ENCODE data around the gene OR7C1.

DNA sequence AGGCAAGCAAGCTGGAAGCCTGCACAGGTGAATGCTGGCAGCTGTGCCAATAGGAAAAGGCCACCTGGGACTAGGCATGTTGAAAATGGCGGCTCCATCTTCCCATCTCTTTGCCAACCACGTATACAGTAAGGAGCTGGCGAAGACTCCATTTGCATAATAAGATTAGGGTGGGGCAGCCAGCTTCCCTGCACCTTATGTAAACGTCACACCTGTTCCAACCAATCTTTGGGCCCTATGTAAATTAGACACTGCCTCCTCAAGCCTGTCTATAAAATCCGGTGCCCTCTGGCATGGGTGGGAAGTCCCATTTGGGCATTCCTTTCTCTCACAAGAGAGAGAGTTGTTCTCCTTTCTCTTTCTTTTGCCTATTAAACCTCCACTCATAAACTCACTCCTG is 73.4 kb downstream of the OR7C1 start:
- TF ChIP-seq, protein P1, sequence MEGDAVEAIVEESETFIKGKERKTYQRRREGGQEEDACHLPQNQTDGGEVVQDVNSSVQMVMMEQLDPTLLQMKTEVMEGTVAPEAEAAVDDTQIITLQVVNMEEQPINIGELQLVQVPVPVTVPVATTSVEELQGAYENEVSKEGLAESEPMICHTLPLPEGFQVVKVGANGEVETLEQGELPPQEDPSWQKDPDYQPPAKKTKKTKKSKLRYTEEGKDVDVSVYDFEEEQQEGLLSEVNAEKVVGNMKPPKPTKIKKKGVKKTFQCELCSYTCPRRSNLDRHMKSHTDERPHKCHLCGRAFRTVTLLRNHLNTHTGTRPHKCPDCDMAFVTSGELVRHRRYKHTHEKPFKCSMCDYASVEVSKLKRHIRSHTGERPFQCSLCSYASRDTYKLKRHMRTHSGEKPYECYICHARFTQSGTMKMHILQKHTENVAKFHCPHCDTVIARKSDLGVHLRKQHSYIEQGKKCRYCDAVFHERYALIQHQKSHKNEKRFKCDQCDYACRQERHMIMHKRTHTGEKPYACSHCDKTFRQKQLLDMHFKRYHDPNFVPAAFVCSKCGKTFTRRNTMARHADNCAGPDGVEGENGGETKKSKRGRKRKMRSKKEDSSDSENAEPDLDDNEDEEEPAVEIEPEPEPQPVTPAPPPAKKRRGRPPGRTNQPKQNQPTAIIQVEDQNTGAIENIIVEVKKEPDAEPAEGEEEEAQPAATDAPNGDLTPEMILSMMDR (IDR thresholded peaks at IDR 0.05; ENCODE audit: poor library complexity): no peak
- TF ChIP-seq EZH2 (IDR thresholded peaks at IDR 0.05; ENCODE audit: borderline replicate concordance) (no peak), EZH2phosphoT487 (IDR thresholded peaks at IDR 0.05; ENCODE audit: low read depth, severe bottlenecking, unreplicated experiment) (no peak)
